Suprapubic skin (tissue), 3 donors: Measurements from ENCODE around the gene FSIP1.

ENCODE experiments used
- CTCF ChIP-seq, 2 donors: fragments of 200-600 bp in 1 of 2; fragments of 450-650 bp in 1 of 2; sonication (generic) in 1 of 2; IDR thresholded peaks; one replicate each; pipeline ENCODE4 v1.5.1; 2016 to 2019; ENCODE audit warnings: antibody characterized with exemption in 2 of 2, mild to moderate bottlenecking in 1 of 2, moderate library complexity in 1 of 2
- POLR2AphosphoS5 ChIP-seq, 3 donors: sonication (generic); formaldehyde crosslinking; IDR thresholded peaks; one replicate each; pipeline ENCODE4 v1.6.1; 2017; ENCODE audit warnings: antibody characterized with exemption in 3 of 3

GRCh38 chr15:39698444-39699390 is 83.9 kb downstream of the FSIP1 start:
- TF ChIP-seq CTCF (IDR thresholded peaks at IDR 0.05), result no peak
- no peak for TF ChIP-seq POLR2AphosphoS5 (IDR thresholded peaks at IDR 0.05)
